ENCODE measurements around the gene CDH18.
A peak's percentile ranks its signal among the peaks of the same experiment; 100 is the strongest.

The CDH18 gene

DNA sequence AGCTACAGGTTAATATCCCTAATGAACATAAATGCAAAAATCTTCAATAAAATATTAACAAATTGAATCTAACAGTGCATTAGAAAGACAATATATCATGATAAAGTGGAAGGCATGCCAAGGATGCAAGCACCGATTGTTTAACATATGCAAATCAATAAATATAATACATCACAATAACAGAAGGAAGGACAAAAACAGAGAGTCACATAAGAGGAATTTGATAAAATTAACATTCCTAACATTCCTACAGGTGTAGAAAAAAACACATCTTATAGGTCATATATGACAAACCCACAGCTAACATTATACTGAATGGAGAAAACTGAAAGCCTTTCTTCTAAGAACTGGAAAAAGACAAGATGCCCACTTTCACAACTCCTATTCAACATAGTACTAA, 297.0 kb downstream of the CDH18 start:
- no peaks in the 10 kb centered on the region for H3K27me3 ChIP-seq (ENCODE audit: insufficient read depth, low read depth)
- no peaks in the 10 kb centered on the region for H3K4me1 ChIP-seq (ENCODE audit: low read depth, poor library complexity, severe bottlenecking)
- H3K79me2 ChIP-seq (ENCODE audit: insufficient read depth, low read depth): no peaks in the 10 kb centered on the region
- no peak overlapping the region for H3K4me2 ChIP-seq
- no peak overlapping the region for H3K4me3 ChIP-seq (IDR thresholded peaks at IDR 0.05; ENCODE audit: insufficient read depth, low read depth, low read length)
- no peaks in the 10 kb centered on the region for H3K36me3 ChIP-seq (ENCODE audit: insufficient read depth)
- H4K20me1 ChIP-seq (ENCODE audit: insufficient read depth): no peaks in the 10 kb centered on the region
- TF ChIP-seq, protein P1, sequence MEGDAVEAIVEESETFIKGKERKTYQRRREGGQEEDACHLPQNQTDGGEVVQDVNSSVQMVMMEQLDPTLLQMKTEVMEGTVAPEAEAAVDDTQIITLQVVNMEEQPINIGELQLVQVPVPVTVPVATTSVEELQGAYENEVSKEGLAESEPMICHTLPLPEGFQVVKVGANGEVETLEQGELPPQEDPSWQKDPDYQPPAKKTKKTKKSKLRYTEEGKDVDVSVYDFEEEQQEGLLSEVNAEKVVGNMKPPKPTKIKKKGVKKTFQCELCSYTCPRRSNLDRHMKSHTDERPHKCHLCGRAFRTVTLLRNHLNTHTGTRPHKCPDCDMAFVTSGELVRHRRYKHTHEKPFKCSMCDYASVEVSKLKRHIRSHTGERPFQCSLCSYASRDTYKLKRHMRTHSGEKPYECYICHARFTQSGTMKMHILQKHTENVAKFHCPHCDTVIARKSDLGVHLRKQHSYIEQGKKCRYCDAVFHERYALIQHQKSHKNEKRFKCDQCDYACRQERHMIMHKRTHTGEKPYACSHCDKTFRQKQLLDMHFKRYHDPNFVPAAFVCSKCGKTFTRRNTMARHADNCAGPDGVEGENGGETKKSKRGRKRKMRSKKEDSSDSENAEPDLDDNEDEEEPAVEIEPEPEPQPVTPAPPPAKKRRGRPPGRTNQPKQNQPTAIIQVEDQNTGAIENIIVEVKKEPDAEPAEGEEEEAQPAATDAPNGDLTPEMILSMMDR (conservative IDR thresholded peaks at IDR 0.05; ENCODE audit: low read depth, low read length): no peak
- no peak overlapping the region for H3K9ac ChIP-seq
- H2AFZ ChIP-seq (ENCODE audit: low read depth): no peak overlapping the region
- no peak overlapping the region for H3K27ac ChIP-seq

- H3K4me2 ChIP-seq: no peak overlapping the region
- no peak overlapping the region for H3K9ac ChIP-seq
- H3K27me3 ChIP-seq (ENCODE audit: insufficient read depth, low read depth): no peaks in the 10 kb centered on the region
- no peaks in the 10 kb centered on the region for H3K36me3 ChIP-seq (ENCODE audit: insufficient read depth)
- no peak overlapping the region for H3K4me3 ChIP-seq (IDR thresholded peaks at IDR 0.05; ENCODE audit: insufficient read depth, low read depth, low read length)
- H2AFZ ChIP-seq (ENCODE audit: low read depth): no peak overlapping the region
- no peak overlapping the region for H3K27ac ChIP-seq
- no peaks in the 10 kb centered on the region for H3K4me1 ChIP-seq (ENCODE audit: low read depth, poor library complexity, severe bottlenecking)
- TF ChIP-seq, protein P1 (conservative IDR thresholded peaks at IDR 0.05; ENCODE audit: low read depth, low read length): no peak
- no peaks in the 10 kb centered on the region for H4K20me1 ChIP-seq (ENCODE audit: insufficient read depth)
- no peaks in the 10 kb centered on the region for H3K79me2 ChIP-seq (ENCODE audit: insufficient read depth, low read depth)
Observed at GRCh38 chr5:19685473-19685872, 302.5 kb downstream of the CDH18 start.

- TF ChIP-seq, protein P1 (conservative IDR thresholded peaks at IDR 0.05; ENCODE audit: low read depth, low read length): no peak
- no peak overlapping the region for H3K9ac ChIP-seq
- no peaks in the 10 kb centered on the region for H4K20me1 ChIP-seq (ENCODE audit: insufficient read depth)
- H3K79me2 ChIP-seq (ENCODE audit: insufficient read depth, low read depth): no peaks in the 10 kb centered on the region
- H3K27me3 ChIP-seq (ENCODE audit: insufficient read depth, low read depth): no peaks in the 10 kb centered on the region
- no peak overlapping the region for H3K4me2 ChIP-seq
- H3K36me3 ChIP-seq (ENCODE audit: insufficient read depth): no peaks in the 10 kb centered on the region
- H3K27ac ChIP-seq: no peak overlapping the region
- no peak overlapping the region for H2AFZ ChIP-seq (ENCODE audit: low read depth)
- no peaks in the 10 kb centered on the region for H3K4me1 ChIP-seq (ENCODE audit: low read depth, poor library complexity, severe bottlenecking)
- no peak overlapping the region for H3K4me3 ChIP-seq (IDR thresholded peaks at IDR 0.05; ENCODE audit: insufficient read depth, low read depth, low read length)
Observed at GRCh38 chr5:19676895-19677294, 311.1 kb downstream of the CDH18 start.

GRCh38 chr5:19660679-19661078, 327.3 kb downstream of the CDH18 start:
- H3K4me2 ChIP-seq: peak overlapping the region; percentile 66

More at GRCh38 chr5:19660679-19661078, 327.3 kb downstream of the CDH18 start:
- no peaks in the 10 kb centered on the region for H3K36me3 ChIP-seq (ENCODE audit: insufficient read depth)
- peak overlapping the region; percentile 11; the same call in 1 of the 2 replicates for H3K9ac ChIP-seq
- H2AFZ ChIP-seq (ENCODE audit: low read depth): peak overlapping the region; percentile 26
- no peaks in the 10 kb centered on the region for H4K20me1 ChIP-seq (ENCODE audit: insufficient read depth)
- H3K4me3 ChIP-seq (IDR thresholded peaks at IDR 0.05; ENCODE audit: insufficient read depth, low read depth, low read length): no peak overlapping the region
- TF ChIP-seq, protein P1 (conservative IDR thresholded peaks at IDR 0.05; ENCODE audit: low read depth, low read length): no peak
- peak overlapping the region; percentile 45 for H3K27ac ChIP-seq
- H3K79me2 ChIP-seq (ENCODE audit: insufficient read depth, low read depth): no peaks in the 10 kb centered on the region
- no peaks in the 10 kb centered on the region for H3K27me3 ChIP-seq (ENCODE audit: insufficient read depth, low read depth)
- H3K4me1 ChIP-seq (ENCODE audit: low read depth, poor library complexity, severe bottlenecking): peaks cover 46% of the 10 kb centered on the region
